ENCODE data around the gene USP12. TPM values are rescaled to one million over a fixed set of nuclear protein-coding genes. Genes with fewer than 3 reads are reported as not detected.

The USP12 gene
- total RNA-seq, 2 experiments from 2014 or later: 35.7 to 40.1 TPM

GRCh38 chr13:27200413-27201070 is 28.9 kb upstream of the USP12 start:
- H3K4me3 Mint-ChIP-seq: no peak overlapping the region
- intact Hi-C loops (cut with micrococcal nuclease): no loop called here
- ATAC-seq: peak; percentile 77
- peak; percentile 9 for DNase-seq
- CTCF ChIA-PET: interaction anchor here (0.6 kb wide), 1 partner anchor 137 kb away, joined by 3 read pairs; no protein-coding TSS in a partner anchor
- POLR2A ChIA-PET: interaction anchor here (0.6 to 0.9 kb wide), 2 partner anchors 10 to 67 kb away, joined by 3 read pairs; no protein-coding TSS in a partner anchor
- peaks cover 6% of the 10 kb centered on the region for H3K4me1 Mint-ChIP-seq (ENCODE audit: low read depth)
- H3K9me3 Mint-ChIP-seq: peaks cover 3% of the 10 kb centered on the region
- peaks cover 3% of the 10 kb centered on the region for H3K36me3 Mint-ChIP-seq (ENCODE audit: low read depth)
- peaks cover 9% of the 10 kb centered on the region for H3K27me3 Mint-ChIP-seq
- no peak overlapping the region for H3K27ac Mint-ChIP-seq
- TF ChIP-seq CTCF (IDR thresholded peaks at IDR 0.05): no peak

GRCh38 chr13:27199696-27200095 is 28.1 kb upstream of the USP12 start:
- Mint-ChIP-seq H3K36me3 (ENCODE audit: low read depth) (peaks cover 3% of the 10 kb centered on the region), H3K27me3 (peaks cover 12% of the 10 kb centered on the region), H3K4me1 (ENCODE audit: low read depth) (peaks cover 13% of the 10 kb centered on the region), H3K4me3 (no peak overlapping the region), H3K9me3 (peaks cover 3% of the 10 kb centered on the region), H3K27ac (no peak overlapping the region)
- intact Hi-C loops (cut with micrococcal nuclease): no loop called here
- DNase-seq (no peak), ATAC-seq (no peak)
- no peak for TF ChIP-seq CTCF (IDR thresholded peaks at IDR 0.05)
- CTCF ChIA-PET: no interaction called here
- POLR2A ChIA-PET: interaction anchor here (0.6 to 0.9 kb wide), 3 partner anchors 68 to 743 kb away, joined by 3 to 6 read pairs (median 3); no protein-coding TSS in a partner anchor

- POLR2A ChIA-PET: interaction anchor here (0.6 kb wide), 2 partner anchors 165 to 743 kb away, joined by 3 to 6 read pairs; no protein-coding TSS in a partner anchor
- Mint-ChIP-seq H3K36me3 (ENCODE audit: low read depth) (peaks cover 3% of the 10 kb centered on the region), H3K27ac (no peak overlapping the region), H3K9me3 (peaks cover 3% of the 10 kb centered on the region), H3K27me3 (peaks cover 15% of the 10 kb centered on the region), H3K4me3 (no peak overlapping the region), H3K4me1 (ENCODE audit: low read depth) (peaks cover 13% of the 10 kb centered on the region)
- intact Hi-C loops (cut with micrococcal nuclease): no loop called here
- ATAC-seq (no peak), DNase-seq (no peak)
- CTCF ChIA-PET: no interaction called here
- TF ChIP-seq CTCF (IDR thresholded peaks at IDR 0.05): no peak
These were observed 27.6 kb upstream of the USP12 start for GRCh38 chr13:27199211-27199610.

GRCh38 chr13:27194895-27195764 is 23.5 kb upstream of the USP12 start:
- Mint-ChIP-seq H3K4me3 (no peak overlapping the region), H3K9me3 (peaks cover 3% of the 10 kb centered on the region), H3K4me1 (ENCODE audit: low read depth) (peaks cover 10% of the 10 kb centered on the region), H3K36me3 (ENCODE audit: low read depth) (peaks cover 3% of the 10 kb centered on the region), H3K27ac (no peak overlapping the region), H3K27me3 (peaks cover 17% of the 10 kb centered on the region)
- peak; percentile 15 for DNase-seq
- ChIA-PET CTCF (interaction anchor here (0.9 kb wide), 1 partner anchor 77 kb away, joined by 4 read pairs; no protein-coding TSS in a partner anchor), POLR2A (no interaction called here)
- intact Hi-C loops (cut with micrococcal nuclease): no loop called here
- TF ChIP-seq CTCF (IDR thresholded peaks at IDR 0.05): no peak
- peak; percentile 86 for ATAC-seq
